GM20000 (cell line): ENCODE data around the gene DACH1.

Experiments used
- DNase-seq: peaks from one replicate; pipeline ENCODE4 v3.0.0; 2012; ENCODE audit warnings: low spot score
- TF ChIP-seq, protein P1 (sequence below): IDR thresholded peaks from 2 replicates; pipeline ENCODE4 v1.5.1; 2012; ENCODE audit warnings: mild to moderate bottlenecking, control low read depth; ENCODE audit errors: extremely low read depth, missing control alignments

Gene DACH1

DNA sequence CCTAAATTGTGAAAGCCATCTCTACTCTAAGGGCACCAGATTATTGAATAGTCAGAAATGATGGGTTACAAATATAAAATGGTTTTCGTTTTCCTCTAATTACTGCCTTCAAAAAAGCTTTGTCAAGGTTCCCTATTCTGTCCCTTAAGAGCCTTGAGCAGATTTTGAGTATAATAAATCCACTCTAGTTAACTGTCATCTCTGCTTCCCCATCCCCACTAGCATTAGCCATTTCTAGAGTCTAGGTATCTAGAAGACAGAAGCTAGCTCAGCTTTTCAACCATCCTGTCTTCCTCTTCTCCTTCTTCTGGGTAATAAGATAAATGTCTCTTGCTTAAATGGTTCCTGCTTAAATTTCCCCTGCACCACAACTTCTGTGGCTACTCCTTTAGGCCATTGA lies 290.4 kb downstream of the DACH1 start:
- TF ChIP-seq, protein P1, sequence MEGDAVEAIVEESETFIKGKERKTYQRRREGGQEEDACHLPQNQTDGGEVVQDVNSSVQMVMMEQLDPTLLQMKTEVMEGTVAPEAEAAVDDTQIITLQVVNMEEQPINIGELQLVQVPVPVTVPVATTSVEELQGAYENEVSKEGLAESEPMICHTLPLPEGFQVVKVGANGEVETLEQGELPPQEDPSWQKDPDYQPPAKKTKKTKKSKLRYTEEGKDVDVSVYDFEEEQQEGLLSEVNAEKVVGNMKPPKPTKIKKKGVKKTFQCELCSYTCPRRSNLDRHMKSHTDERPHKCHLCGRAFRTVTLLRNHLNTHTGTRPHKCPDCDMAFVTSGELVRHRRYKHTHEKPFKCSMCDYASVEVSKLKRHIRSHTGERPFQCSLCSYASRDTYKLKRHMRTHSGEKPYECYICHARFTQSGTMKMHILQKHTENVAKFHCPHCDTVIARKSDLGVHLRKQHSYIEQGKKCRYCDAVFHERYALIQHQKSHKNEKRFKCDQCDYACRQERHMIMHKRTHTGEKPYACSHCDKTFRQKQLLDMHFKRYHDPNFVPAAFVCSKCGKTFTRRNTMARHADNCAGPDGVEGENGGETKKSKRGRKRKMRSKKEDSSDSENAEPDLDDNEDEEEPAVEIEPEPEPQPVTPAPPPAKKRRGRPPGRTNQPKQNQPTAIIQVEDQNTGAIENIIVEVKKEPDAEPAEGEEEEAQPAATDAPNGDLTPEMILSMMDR, result no peak
- no peak for DNase-seq

- TF ChIP-seq, protein P1, result no peak
- no peak for DNase-seq
These were observed 320.1 kb downstream of the DACH1 start for GRCh38 chr13:71546881-71547280.

- no peak for DNase-seq
- TF ChIP-seq, protein P1, result no peak
These were observed 326.9 kb downstream of the DACH1 start for GRCh38 chr13:71540098-71540497.

GRCh38 chr13:71536201-71536600 lies 330.8 kb downstream of the DACH1 start:
- TF ChIP-seq, protein P1, result no peak
- DNase-seq, result no peak

- DNase-seq, result no peak
- TF ChIP-seq, protein P1, result no peak
These were observed 342.2 kb downstream of the DACH1 start for GRCh38 chr13:71524613-71525304.

- DNase-seq, result no peak
- TF ChIP-seq, protein P1, result no peak
These were observed 342.8 kb downstream of the DACH1 start for GRCh38 chr13:71524245-71524612.

DNA sequence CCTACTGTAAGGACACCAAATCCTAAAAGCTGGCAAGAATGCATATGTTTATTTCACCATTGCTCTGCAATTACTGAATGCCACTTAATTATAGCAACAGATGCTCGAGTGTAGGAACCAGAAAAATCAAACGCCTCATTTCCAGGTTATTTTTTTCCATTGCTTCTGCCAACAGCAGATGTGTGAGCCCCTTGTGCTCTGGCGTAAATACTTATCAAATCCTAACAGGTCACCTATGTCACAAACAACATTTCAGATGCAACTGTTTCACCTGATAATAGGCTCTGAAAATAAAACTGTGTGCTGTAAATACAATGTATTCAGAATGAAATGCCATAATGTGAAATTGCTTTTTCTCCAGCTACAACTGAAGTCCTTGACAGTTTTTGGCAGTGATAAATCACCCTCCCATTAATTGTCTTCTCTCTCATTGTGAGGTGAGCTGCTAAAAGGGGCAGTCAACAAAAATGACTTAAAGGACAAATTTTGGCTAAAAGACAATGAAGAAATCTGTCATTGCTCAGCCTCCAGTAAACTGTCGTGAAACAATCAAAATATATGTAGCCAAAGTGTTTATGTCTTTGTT lies 344.0 kb downstream of the DACH1 start:
- TF ChIP-seq, protein P1, result no peak
- DNase-seq, result no peak
